GF-D8 (cell line): ENCODE data around the gene GLIS1.

Experiments used
- DNase-seq: peaks from one replicate; lab custom pipeline; 2025; lab: John Stamatoyannopoulos, UW

Gene GLIS1

GRCh38 chr1:53736290-53736689 lies 2.7 kb downstream of the GLIS1 start:
- DNase-seq = no peak

GRCh38 chr1:53735681-53736080 lies 3.3 kb downstream of the GLIS1 start:
- DNase-seq = no peak

GRCh38 chr1:53735261-53735660 lies 3.7 kb downstream of the GLIS1 start:
- no peak for DNase-seq

- DNase-seq = no peak
Observed at GRCh38 chr1:53734650-53735211, 4.2 kb downstream of the GLIS1 start.

- DNase-seq = no peak
Observed at GRCh38 chr1:53733975-53734649, 4.9 kb downstream of the GLIS1 start.

- no peak for DNase-seq
Observed at GRCh38 chr1:53733447-53733931, 5.5 kb downstream of the GLIS1 start.

- DNase-seq = no peak
Observed at GRCh38 chr1:53732912-53733317, 6.0 kb downstream of the GLIS1 start.

- DNase-seq = no peak
Observed at GRCh38 chr1:53732409-53732808, 6.6 kb downstream of the GLIS1 start.

GRCh38 chr1:53731779-53732305 lies 7.1 kb downstream of the GLIS1 start:
- DNase-seq = no peak

- DNase-seq = no peak
Observed at GRCh38 chr1:53731043-53731600, 7.8 kb downstream of the GLIS1 start.

GRCh38 chr1:53730224-53730865 lies 8.6 kb downstream of the GLIS1 start:
- no peak for DNase-seq

- DNase-seq = no peak
Observed at GRCh38 chr1:53729456-53730223, 9.3 kb downstream of the GLIS1 start.

- no peak for DNase-seq
Observed at GRCh38 chr1:53728702-53729455, 10.1 kb downstream of the GLIS1 start.

GRCh38 chr1:53728196-53728595 lies 10.8 kb downstream of the GLIS1 start:
- no peak for DNase-seq

- no peak for DNase-seq
Observed at GRCh38 chr1:53727461-53728092, 11.4 kb downstream of the GLIS1 start.

- DNase-seq = no peak
Observed at GRCh38 chr1:53726009-53726600, 12.9 kb downstream of the GLIS1 start.

GRCh38 chr1:53725238-53725689 lies 13.7 kb downstream of the GLIS1 start:
- DNase-seq = no peak

- no peak for DNase-seq
Observed at GRCh38 chr1:53722025-53722424, 16.9 kb downstream of the GLIS1 start.

GRCh38 chr1:53721088-53721487 lies 17.9 kb downstream of the GLIS1 start:
- no peak for DNase-seq

- no peak for DNase-seq
Observed at GRCh38 chr1:53719469-53719868, 19.5 kb downstream of the GLIS1 start.
